HL-60 (cell line): ENCODE measurements around the gene LOXL1.

ENCODE experiments used
- CTCF ChIP-seq: IDR thresholded peaks from one replicate; pipeline ENCODE4 v1.5.1; 2011; ENCODE audit warnings: low read length, control low read depth, inconsistent platforms; ENCODE audit not compliant: insufficient read depth
- GABPA ChIP-seq: IDR thresholded peaks from 2 replicates; pipeline ENCODE4 v1.6.1; 2012; ENCODE audit warnings: low read depth
- POLR2AphosphoS5 ChIP-seq: IDR thresholded peaks from 2 replicates; pipeline ENCODE4 v1.6.1; 2012; ENCODE audit warnings: low read depth
- REST ChIP-seq: IDR thresholded peaks from 2 replicates; pipeline ENCODE4 v1.6.1; 2012; ENCODE audit warnings: low read depth; ENCODE audit not compliant: insufficient replicate concordance
- SPI1 ChIP-seq: IDR thresholded peaks from 2 replicates; pipeline ENCODE4 v1.6.1; 2012; ENCODE audit warnings: low read depth, mild to moderate bottlenecking, borderline replicate concordance

DNA sequence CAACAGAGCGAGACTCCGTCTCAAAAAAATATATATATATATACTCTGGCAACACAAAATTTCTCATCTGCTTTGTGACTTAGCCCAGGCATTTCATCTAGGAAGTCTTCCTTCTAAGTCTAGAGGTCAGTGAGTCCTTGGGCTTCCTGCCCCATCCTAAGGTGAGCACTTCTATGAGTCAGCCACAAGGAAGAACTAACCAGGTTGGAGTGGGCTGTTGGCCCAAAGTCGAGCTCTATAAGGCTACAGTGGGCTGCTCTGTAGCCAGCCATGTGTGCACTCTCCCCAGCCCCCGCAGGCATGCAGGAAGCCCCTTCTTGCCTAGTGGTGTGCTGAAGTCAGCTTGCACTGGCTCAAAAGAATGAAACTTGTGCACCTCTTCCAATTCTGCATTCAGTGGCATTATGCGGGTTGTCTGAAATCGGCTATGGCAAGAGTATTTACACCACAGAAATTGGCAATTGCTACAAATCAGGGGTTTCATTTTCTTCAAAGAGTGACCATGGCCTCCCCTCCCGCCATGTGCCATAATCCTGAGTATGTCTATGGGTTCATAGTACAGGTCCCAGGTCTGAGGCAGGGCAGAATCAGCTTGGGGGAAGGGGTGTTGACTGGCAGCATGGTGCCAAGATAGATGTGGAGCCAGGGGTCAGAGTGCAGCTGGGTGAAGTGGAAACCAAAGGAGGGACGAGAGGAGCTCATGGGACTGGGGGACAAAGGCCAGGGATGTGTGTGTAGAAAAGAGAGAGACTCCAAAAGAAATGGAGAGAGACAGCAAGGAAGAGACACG lies 22.0 kb upstream of the LOXL1 start:
- no peak for TF ChIP-seq POLR2AphosphoS5
- no peak for TF ChIP-seq CTCF
- TF ChIP-seq REST = no peak
- TF ChIP-seq GABPA = no peak
- TF ChIP-seq SPI1 = no peak
